IPS DF 6.9 (cell line): ENCODE data around the gene GEMIN5.
A peak's percentile ranks its signal among the peaks of the same experiment; 100 is the strongest.

Experiments
- DNase-seq: peaks from one replicate; pipeline ENCODE4 v3.0.0-alpha.2; 2013; ENCODE audit warnings: low read depth, low spot score
- H3K27ac ChIP-seq: one replicate; pipeline ENCODE4 v1.5.1; 2013; ENCODE audit warnings: low read length, control low read depth
- H3K27me3 ChIP-seq: 2 replicates; pipeline ENCODE4 v1.6.1; 2013; ENCODE audit warnings: mild to moderate bottlenecking, low read length; ENCODE audit not compliant: control insufficient read depth, insufficient read depth
- H3K36me3 ChIP-seq: 2 replicates; pipeline ENCODE4 v1.6.1; 2013; ENCODE audit warnings: low read length; ENCODE audit not compliant: control insufficient read depth, insufficient read depth
- H3K4me1 ChIP-seq: 2 replicates; pipeline ENCODE4 v1.6.1; 2013; ENCODE audit warnings: low read length; ENCODE audit not compliant: control insufficient read depth, insufficient read depth
- H3K4me3 ChIP-seq: 2 replicates; pipeline ENCODE4 v1.5.1; 2013; ENCODE audit warnings: mild to moderate bottlenecking, low read length
- H3K9me3 ChIP-seq: 2 replicates; pipeline ENCODE4 v1.6.1; 2013; ENCODE audit warnings: low read length, inconsistent platforms; ENCODE audit not compliant: control insufficient read depth, insufficient read depth
- WGBS: extraction: QIAGEN DNeasy Blood & Tissue Kit; methylation state at CpG from one replicate; pipeline ENCODE4 v1.1.7; 2013; ENCODE audit warnings: mixed read lengths, missing lambda C conversion rate; ENCODE audit not compliant: insufficient read length, insufficient coverage; 5-methylcytosine and 5-hydroxymethylcytosine counted together

Gene GEMIN5

DNA sequence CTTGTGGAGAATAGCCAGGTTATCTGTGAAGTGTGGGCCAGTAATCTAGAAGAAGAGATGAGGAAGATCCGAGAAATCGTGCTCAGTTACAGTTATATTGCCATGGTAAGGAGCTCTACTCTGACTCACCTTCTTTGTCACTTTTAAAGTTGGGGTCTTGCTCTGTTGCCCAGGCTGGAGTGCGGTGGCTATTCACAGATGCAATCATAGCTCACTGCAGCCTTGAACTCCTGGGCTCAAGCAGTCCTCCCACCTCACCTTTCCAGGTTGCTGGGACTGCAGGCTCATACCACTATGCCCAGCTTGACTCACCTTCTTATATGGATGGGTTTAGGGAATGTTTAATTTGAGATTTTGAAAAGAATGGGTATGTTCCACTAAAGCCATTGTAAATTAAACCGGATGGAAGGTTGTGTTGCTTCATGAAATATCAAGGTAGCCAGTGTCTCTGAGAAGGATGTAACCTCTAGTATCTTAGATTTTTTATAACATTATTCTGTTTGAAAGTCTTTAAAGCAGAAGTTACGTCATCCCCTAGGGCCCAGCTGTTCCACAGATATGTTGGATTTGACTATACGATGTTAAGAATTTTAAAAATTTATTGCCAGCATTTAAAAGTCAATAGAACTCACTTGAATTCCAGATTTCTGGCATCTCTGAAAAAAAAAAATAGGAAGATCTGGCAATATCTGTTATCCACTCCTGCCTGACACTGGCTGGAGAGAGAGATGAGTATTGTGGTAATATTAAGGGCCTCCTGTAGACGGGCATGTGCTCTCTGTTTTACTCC is 74.5 kb downstream of the GEMIN5 start:
- no peaks in the 10 kb centered on the region for H3K27me3 ChIP-seq
- no peaks in the 10 kb centered on the region for H3K9me3 ChIP-seq
- 100% methylated on average over 1 of the region's 7 CpGs for WGBS
- DNase-seq, result no peak
- no peak overlapping the region for H3K4me3 ChIP-seq
- H3K36me3 ChIP-seq, result no peaks in the 10 kb centered on the region; the same call in 1 of the 2 replicates
- no peaks in the 10 kb centered on the region for H3K4me1 ChIP-seq
- no peak overlapping the region for H3K27ac ChIP-seq

DNA sequence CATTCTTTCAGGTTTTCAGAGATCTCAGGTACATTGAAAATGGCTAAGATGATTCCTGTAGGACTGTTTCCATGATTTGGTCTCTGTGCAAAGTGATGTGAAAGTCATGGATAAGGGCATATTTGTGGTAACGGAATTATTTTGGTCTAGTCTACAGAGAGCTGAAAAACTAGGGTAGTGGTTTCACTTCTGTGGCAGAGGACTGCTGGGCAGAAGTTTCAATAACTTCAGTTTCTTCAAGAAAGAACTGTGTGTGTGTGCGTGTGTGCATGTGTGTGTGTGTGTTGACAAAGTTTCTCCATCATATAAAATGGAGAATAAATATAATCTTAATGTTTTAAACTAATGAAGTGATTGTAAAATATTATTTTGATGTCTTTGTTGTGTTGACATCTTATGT is 75.2 kb downstream of the GEMIN5 start:
- Histone ChIP-seq H3K36me3 (no peaks in the 10 kb centered on the region; the same call in 1 of the 2 replicates), H3K27ac (no peak overlapping the region), H3K9me3 (no peaks in the 10 kb centered on the region), H3K4me1 (no peaks in the 10 kb centered on the region), H3K4me3 (no peak overlapping the region), H3K27me3 (no peaks in the 10 kb centered on the region)
- WGBS, result no CpG with 5 or more reads among the region's 2 CpGs
- DNase-seq, result no peak

DNA sequence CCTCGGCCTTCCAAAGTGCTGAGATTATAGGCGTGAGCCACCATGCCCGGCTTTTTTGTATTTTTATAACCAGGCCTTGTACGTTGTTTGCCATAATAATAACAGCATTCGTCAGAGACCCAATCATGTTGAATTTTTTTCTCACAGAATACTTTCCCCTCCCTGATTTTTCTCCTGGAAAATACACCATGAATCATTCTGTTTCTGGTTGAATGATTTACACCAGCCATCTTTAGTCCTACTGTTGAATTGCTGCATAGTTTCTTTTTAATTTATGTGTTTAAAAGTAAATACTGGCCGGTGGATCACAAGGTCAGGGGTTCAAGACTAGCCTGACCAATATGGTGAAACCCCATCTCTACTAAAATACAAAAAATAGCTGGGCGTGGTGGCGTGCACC is 76.1 kb downstream of the GEMIN5 start:
- H3K4me3 ChIP-seq, result no peak overlapping the region

DNA sequence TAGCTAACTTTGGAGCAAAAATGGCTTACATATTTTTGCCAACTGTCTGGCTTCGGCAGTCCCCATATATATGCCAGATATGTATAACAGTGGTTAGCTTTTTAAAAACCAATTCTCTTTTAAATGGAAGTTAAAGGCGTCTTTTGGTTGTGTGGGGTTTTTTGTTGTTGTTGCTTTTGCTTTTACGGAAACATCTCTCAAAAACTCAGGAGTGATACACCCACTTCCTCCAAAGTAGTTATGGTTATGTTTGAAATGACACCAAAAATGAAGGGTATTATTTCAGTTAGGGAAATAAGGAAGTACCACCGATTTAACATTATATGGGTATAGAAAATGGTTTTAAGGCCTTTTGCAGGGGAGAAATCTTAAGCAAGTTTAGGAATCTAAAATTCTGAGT is 77.2 kb downstream of the GEMIN5 start:
- H3K4me3 ChIP-seq, result no peak overlapping the region
- H3K27me3 ChIP-seq, result no peaks in the 10 kb centered on the region
- no peaks in the 10 kb centered on the region; the same call in 1 of the 2 replicates for H3K36me3 ChIP-seq
- no peak overlapping the region for H3K27ac ChIP-seq
- DNase-seq, result no peak
- no peaks in the 10 kb centered on the region for H3K4me1 ChIP-seq
- WGBS, result 100% methylated on average over 1 of the region's 4 CpGs
- H3K9me3 ChIP-seq, result no peaks in the 10 kb centered on the region

More for the DNA sequence above, 76.1 kb downstream of the GEMIN5 start:
- Histone ChIP-seq H3K27ac (no peak overlapping the region), H3K9me3 (no peaks in the 10 kb centered on the region), H3K27me3 (no peaks in the 10 kb centered on the region), H3K4me1 (no peaks in the 10 kb centered on the region), H3K36me3 (no peaks in the 10 kb centered on the region; the same call in 1 of the 2 replicates)
- WGBS, result no CpG with 5 or more reads among the region's 8 CpGs
- DNase-seq, result no peak

DNA sequence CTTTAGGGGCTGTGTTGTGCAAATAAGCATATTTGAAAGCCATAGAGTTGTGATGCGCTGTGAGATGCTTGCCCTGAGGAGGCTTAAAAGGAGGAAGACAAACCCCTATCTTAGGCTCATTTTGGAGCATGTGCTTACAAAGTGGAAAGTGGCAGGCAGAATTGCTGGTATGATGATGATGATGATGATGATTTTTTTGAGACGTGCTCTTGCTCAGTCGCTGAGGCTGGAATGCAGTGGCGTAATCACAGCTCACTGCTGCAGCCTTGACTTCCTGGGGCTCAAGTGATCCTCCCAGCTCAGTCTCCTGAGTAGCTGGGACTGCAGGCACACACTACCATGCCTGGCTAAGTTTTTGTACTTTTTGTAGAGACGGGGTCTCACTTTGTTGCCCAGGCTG is 77.9 kb downstream of the GEMIN5 start:
- no CpG with 5 or more reads among the region's 5 CpGs for WGBS
- no peak for DNase-seq
- no peak overlapping the region for H3K27ac ChIP-seq
- no peaks in the 10 kb centered on the region for H3K27me3 ChIP-seq
- no peaks in the 10 kb centered on the region for H3K9me3 ChIP-seq
- H3K4me3 ChIP-seq, result no peak overlapping the region
- H3K36me3 ChIP-seq, result no peaks in the 10 kb centered on the region; the same call in 1 of the 2 replicates
- no peaks in the 10 kb centered on the region for H3K4me1 ChIP-seq

DNA sequence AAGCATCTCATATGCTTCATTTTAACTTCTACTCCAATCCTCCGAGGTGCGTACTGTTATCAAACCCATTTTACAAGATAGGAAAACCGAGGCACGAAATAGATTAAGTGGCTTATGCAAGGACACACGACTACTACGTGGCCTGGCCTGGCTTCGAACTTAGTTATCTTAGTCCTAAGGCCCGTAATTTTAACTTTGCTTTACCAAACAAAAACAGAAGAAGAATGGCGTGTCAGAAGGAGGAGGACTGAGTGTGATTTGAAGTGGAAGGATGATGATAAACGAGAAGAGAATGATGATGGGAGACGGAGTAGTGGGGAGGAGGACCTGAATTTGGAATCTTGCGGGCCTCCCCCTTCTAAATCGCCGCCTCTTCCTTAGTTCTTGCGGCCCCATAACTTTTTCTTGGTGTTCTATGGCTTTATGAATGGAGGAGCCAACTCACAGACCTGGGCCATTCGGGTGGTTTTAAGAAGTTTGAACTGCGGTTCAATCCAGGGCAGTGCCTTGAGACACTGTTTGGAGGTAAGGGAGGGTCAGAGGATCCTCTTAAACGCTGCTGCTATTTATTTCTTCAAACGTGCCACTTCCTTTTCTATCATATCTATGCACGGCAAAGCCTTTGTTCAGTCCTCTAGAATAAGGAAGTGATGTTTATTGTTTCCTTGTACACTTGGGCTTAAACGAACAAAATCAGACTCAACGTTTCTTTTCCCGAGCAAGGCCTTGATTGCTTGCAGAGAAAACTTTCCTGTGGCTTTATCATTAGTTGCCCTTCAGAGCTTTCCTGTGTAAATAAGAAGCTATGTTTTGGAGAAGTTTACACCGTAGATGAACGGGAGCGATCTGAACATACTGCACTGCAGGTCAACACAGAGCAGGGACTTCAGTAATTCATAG is 78.8 kb downstream of the GEMIN5 start:
- 100% methylated on average over 3 of the region's 26 CpGs for WGBS
- Histone ChIP-seq H3K27ac (no peak overlapping the region), H3K27me3 (no peaks in the 10 kb centered on the region), H3K4me3 (peak overlapping the region; percentile 93; the same call in 1 of the 2 replicates), H3K36me3 (no peaks in the 10 kb centered on the region; the same call in 1 of the 2 replicates), H3K9me3 (no peaks in the 10 kb centered on the region), H3K4me1 (no peaks in the 10 kb centered on the region)
- DNase-seq, result no peak

DNA sequence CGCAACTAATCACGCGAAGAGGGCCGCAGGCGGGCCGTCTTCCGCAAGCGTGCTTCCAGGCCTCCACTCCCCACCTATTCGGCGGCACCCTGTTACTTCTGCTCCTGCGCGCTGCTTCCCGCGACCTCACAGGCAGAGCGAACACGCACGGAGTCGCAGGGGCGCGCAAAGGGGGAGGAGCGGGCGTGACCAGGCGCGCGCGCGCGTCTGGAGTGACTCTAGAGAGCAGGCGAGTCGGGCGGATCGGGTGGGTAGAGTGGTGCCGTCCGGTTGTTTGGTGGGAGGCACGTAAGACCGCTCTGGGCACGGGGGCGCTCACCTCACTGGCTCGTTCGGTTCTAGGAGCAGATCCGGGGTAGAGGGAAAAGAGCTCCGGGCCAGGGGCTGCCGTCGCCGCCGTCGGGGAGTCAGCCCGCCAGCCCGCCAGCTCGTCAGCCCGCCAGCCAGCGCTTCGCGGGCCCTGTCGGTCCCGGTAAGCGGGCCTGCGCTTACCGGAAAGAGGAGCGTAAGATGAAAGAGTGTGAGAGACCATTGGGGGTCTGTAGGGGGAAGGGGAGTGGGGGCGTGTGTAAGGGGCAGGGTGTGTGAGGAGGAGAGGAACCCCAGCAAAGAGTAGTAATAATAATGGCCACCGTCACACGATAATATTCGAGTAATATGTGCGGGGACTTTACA is 79.6 kb downstream of the GEMIN5 start, which contains the start of gene CNOT8:
Gene CNOT8, plus strand, starts transcription at position 331 of the 675 bp plus-strand sequence. CDS start 4,652 bp downstream, outside the sequence.
- no peaks in the 10 kb centered on the region for H3K9me3 ChIP-seq
- peak within 1 kb of the TSS; percentile 93; the same call in 1 of the 2 replicates for H3K4me3 ChIP-seq
- H3K4me1 ChIP-seq, result no peaks in the 10 kb centered on the region
- no peak within 1 kb of the TSS for H3K27ac ChIP-seq
- H3K36me3 ChIP-seq, result no peaks in the 10 kb centered on the region; the same call in 1 of the 2 replicates
- WGBS, result no CpG with 5 or more reads among the region's 65 CpGs
- DNase-seq, result peak; percentile 89
- H3K27me3 ChIP-seq, result no peaks in the 10 kb centered on the region

DNA sequence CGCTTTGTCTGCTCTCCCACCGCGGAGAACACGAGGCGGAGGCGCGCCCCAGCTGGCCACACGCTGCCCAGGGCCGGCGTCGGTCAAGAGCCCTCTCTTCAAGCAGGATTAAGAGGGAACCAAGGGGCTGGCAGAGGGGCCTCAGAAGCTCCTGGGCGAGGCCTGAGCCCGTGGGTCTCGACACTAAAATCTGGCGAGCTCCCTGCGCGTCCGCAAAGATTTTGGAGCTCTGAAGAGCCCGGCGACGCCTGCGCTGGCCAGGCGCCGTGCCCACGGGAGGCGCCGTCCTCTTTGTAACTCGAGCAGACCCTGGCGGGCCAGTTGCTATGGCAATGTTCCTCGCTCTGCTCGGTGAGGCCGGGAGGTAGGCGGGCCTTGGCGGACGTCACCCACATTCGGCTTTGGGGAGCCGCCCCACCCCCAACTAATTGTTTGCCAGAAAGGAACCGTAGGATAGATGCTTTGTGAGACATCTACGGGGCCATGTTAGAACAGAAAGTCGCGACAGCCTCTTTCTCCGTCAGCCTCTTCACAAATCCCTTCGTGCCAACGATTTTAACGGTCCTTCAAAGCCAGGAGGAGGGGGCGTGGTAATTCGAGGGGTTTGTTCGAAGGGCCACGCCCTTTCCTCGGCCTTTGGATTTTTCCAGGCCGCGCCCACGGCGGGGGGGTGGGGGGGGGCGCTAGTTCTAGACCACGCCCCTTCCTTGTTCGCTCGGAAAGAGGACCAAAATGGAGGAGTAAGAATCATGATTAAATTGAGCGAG is 80.3 kb downstream of the GEMIN5 start:
- Histone ChIP-seq H3K36me3 (no peaks in the 10 kb centered on the region), H3K27me3 (no peaks in the 10 kb centered on the region), H3K4me1 (no peaks in the 10 kb centered on the region), H3K27ac (no peak overlapping the region), H3K4me3 (peak overlapping the region; percentile 93; the same call in 1 of the 2 replicates), H3K9me3 (no peaks in the 10 kb centered on the region)
- DNase-seq, result peak; percentile 84
- WGBS, result no CpG with 5 or more reads among the region's 59 CpGs

DNA sequence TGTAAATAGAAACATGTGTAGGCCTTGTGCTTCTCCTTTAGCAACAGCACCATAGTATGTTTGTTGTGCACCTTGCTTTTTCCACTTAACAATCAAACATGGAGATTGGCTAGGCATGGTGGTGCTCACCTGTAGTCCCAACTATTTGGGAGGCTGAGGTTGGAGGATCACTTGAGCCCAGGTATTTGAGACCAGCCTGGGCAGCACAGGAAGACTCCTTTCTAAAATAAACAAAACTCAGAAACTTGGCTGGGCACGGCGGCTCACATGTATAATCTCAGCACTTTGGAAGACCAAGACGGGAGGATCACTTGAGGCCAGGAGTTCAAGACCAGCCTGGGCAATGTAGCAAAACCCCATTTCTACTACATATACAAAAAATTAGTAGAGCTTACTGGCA is 86.7 kb downstream of the GEMIN5 start:
- H3K36me3 ChIP-seq, result no peaks in the 10 kb centered on the region
- WGBS, result no CpG with 5 or more reads among the region's 3 CpGs
- H3K27me3 ChIP-seq, result no peaks in the 10 kb centered on the region
- no peak overlapping the region for H3K4me3 ChIP-seq
- H3K4me1 ChIP-seq, result no peaks in the 10 kb centered on the region
- H3K9me3 ChIP-seq, result no peaks in the 10 kb centered on the region
- no peak for DNase-seq
- H3K27ac ChIP-seq, result no peak overlapping the region
